PC-9 (cell line): Measurements from ENCODE around the gene PXN.

Experiments
- CTCF ChIP-seq: fragments of 200-600 bp; sonication (generic); conservative IDR thresholded peaks from 2 replicates; pipeline ENCODE4 v1.6.1; 2017; ENCODE audit warnings: mixed run types, antibody characterized with exemption, mild to moderate bottlenecking, moderate library complexity
- EZH2 ChIP-seq: fragments of 200-600 bp; sonication (generic); IDR thresholded peaks from 2 replicates; pipeline ENCODE4 v1.8.0; 2017; ENCODE audit warnings: antibody characterized with exemption, low read depth

GRCh38 chr12:120228041-120228290 is 37.6 kb downstream of the PXN start:
- no peak for TF ChIP-seq CTCF
- TF ChIP-seq EZH2, result no peak
